ENCODE data around the gene HDAC8. TPM values are rescaled to one million over a fixed set of nuclear protein-coding genes. Genes with fewer than 3 reads are reported as not detected.

Gene HDAC8
- total RNA-seq, 6 experiments from 2014 or later, result 12.6 to 19.4 (median 17.0) TPM

GRCh38 chrX:72297953-72298730 lies 274.5 kb downstream of the HDAC8 start:
- 33% methylated on average over 3 of the region's 4 CpGs for WGBS (ENCODE audit: insufficient coverage, low coverage, low lambda C conversion rate, missing lambda C conversion rate)
- H3K27ac ChIP-seq, result no peak overlapping the region
- no peaks in the 10 kb centered on the region for H3K36me3 ChIP-seq
- ATAC-seq (peak; percentile 67 to 81 (median 75)), DNase-seq (no peak)
- no peaks in the 10 kb centered on the region for H3K4me1 ChIP-seq
- peak; percentile 23 to 43 (median 35) for TF ChIP-seq CTCF (IDR thresholded peaks at IDR 0.05)
- no peak for TF ChIP-seq POLR2A (IDR thresholded peaks at IDR 0.05)
- intact Hi-C loops (cut with DNase I), result no loop called here
- H3K4me3 ChIP-seq, result no peak overlapping the region
- peaks cover 0 to 5% of the 10 kb centered on the region in 2 donors for H3K27me3 ChIP-seq
- no peaks in the 10 kb centered on the region for H3K9me3 ChIP-seq

- H3K27ac ChIP-seq, result no peak overlapping the region
- intact Hi-C loops (cut with DNase I), result no loop called here
- ATAC-seq (no peak), DNase-seq (no peak)
- no peaks in the 10 kb centered on the region for H3K9me3 ChIP-seq
- no peaks in the 10 kb centered on the region for H3K36me3 ChIP-seq
- 67% methylated on average over 1 of the region's 1 CpG for WGBS (ENCODE audit: insufficient coverage, low coverage, low lambda C conversion rate, missing lambda C conversion rate)
- no peak overlapping the region for H3K4me3 ChIP-seq
- H3K27me3 ChIP-seq, result peaks cover 0 to 5% of the 10 kb centered on the region in 2 donors
- TF ChIP-seq POLR2A (IDR thresholded peaks at IDR 0.05) (no peak), CTCF (IDR thresholded peaks at IDR 0.05) (no peak)
- no peaks in the 10 kb centered on the region for H3K4me1 ChIP-seq
Observed at GRCh38 chrX:72296991-72297390, 275.7 kb downstream of the HDAC8 start.

- no peaks in the 10 kb centered on the region for H3K36me3 ChIP-seq
- H3K27me3 ChIP-seq, result peaks cover 0 to 7% of the 10 kb centered on the region in 2 donors
- intact Hi-C loops (cut with DNase I), result no loop called here
- 56% methylated on average over 5 of the region's 5 CpGs for WGBS (ENCODE audit: insufficient coverage, low coverage, low lambda C conversion rate, missing lambda C conversion rate)
- H3K9me3 ChIP-seq, result no peaks in the 10 kb centered on the region
- H3K4me1 ChIP-seq, result no peaks in the 10 kb centered on the region
- H3K4me3 ChIP-seq, result no peak overlapping the region
- DNase-seq, result no peak
- ATAC-seq, result no peak
- no peak overlapping the region for H3K27ac ChIP-seq
- TF ChIP-seq CTCF (IDR thresholded peaks at IDR 0.05), result no peak
- TF ChIP-seq POLR2A (IDR thresholded peaks at IDR 0.05), result no peak
Observed at GRCh38 chrX:72295745-72296144, 276.9 kb downstream of the HDAC8 start.

GRCh38 chrX:72294497-72294896 lies 278.1 kb downstream of the HDAC8 start:
- ATAC-seq, result no peak
- 31% methylated on average over 1 of the region's 1 CpG for WGBS (ENCODE audit: insufficient coverage, low coverage, low lambda C conversion rate, missing lambda C conversion rate)
- DNase-seq, result no peak
- H3K27ac ChIP-seq, result no peak overlapping the region
- H3K4me1 ChIP-seq, result no peaks in the 10 kb centered on the region
- TF ChIP-seq POLR2A (IDR thresholded peaks at IDR 0.05), result no peak
- TF ChIP-seq CTCF (IDR thresholded peaks at IDR 0.05), result peak in 2 of 4 donors; percentile 3 to 15
- no peaks in the 10 kb centered on the region for H3K36me3 ChIP-seq
- H3K4me3 ChIP-seq, result no peak overlapping the region
- peaks cover 0 to 7% of the 10 kb centered on the region in 2 donors for H3K27me3 ChIP-seq
- H3K9me3 ChIP-seq, result no peaks in the 10 kb centered on the region
- intact Hi-C loops (cut with DNase I), result no loop called here
